Brain microvascular endothelial cell (primary cell): Measurements from ENCODE around the gene NFIX.
"Not testable (repeated sequence)": the region's sequence is repeated elsewhere in the genome, so short reads cannot be mapped to it uniquely, and the experiment has no call there.

ENCODE experiments used
- DNase-seq: peaks from one replicate; pipeline ENCODE4 v3.0.0-alpha.2; 2020
- H3K27ac ChIP-seq: fragments of 250-450 bp; sonication (Bioruptor Pico); 2 replicates; pipeline ENCODE4 v1.5.1; 2020; ENCODE audit warnings: mild to moderate bottlenecking, moderate library complexity
- H3K27me3 ChIP-seq: fragments of 250-450 bp; sonication (Bioruptor Pico); replicated peaks from 2 replicates; pipeline ENCODE4 v1.5.1; 2020; ENCODE audit warnings: mild to moderate bottlenecking
- H3K36me3 ChIP-seq: fragments of 250-450 bp; sonication (Bioruptor Pico); replicated peaks from 2 replicates; pipeline ENCODE4 v1.5.1; 2020; ENCODE audit warnings: mild to moderate bottlenecking
- H3K4me3 ChIP-seq: 2 replicates; pipeline ENCODE4 v1.5.1; 2011; ENCODE audit warnings: low read depth, mild to moderate bottlenecking, control low read depth, low read length, moderate library complexity
- CTCF ChIP-seq: IDR thresholded peaks from 2 replicates; pipeline ENCODE4 v1.5.1; 2011; ENCODE audit warnings: low read depth, mild to moderate bottlenecking, moderate library complexity, low read length, control low read depth, inconsistent platforms; ENCODE audit errors: missing control alignments
- in situ Hi-C: cut with HindIII; loops from 2 replicates; pipeline ENCODE4 v1.10.0; 2017; ENCODE audit warnings: low sequenced_read_pairs, low pct_ligation_motif_present

The NFIX gene

GRCh38 chr19:12970070-12970820 is 25.0 kb upstream of the NFIX start:
- H3K4me3 ChIP-seq, result no peak overlapping the region
- no peaks in the 10 kb centered on the region for H3K36me3 ChIP-seq
- in situ Hi-C loops, result no loop called here
- no peaks in the 10 kb centered on the region for H3K27me3 ChIP-seq
- TF ChIP-seq CTCF, result no peak
- no peak for DNase-seq
- no peak overlapping the region for H3K27ac ChIP-seq

GRCh38 chr19:12973236-12973635 is 22.0 kb upstream of the NFIX start:
- no peak overlapping the region for H3K4me3 ChIP-seq
- TF ChIP-seq CTCF, result no peak
- in situ Hi-C loops, result no loop called here
- no peak for DNase-seq
- no peaks in the 10 kb centered on the region for H3K36me3 ChIP-seq
- H3K27me3 ChIP-seq, result no peaks in the 10 kb centered on the region
- no peak overlapping the region for H3K27ac ChIP-seq

GRCh38 chr19:12974301-12975220 is 20.7 kb upstream of the NFIX start:
- Histone ChIP-seq H3K27ac (no peak overlapping the region), H3K27me3 (no peaks in the 10 kb centered on the region), H3K4me3 (no peak overlapping the region), H3K36me3 (no peaks in the 10 kb centered on the region)
- TF ChIP-seq CTCF, result no peak
- no peak for DNase-seq
- in situ Hi-C loops, result no loop called here

GRCh38 chr19:12975221-12975741 is 20.0 kb upstream of the NFIX start:
- no peaks in the 10 kb centered on the region for H3K27me3 ChIP-seq
- H3K27ac ChIP-seq, result no peak overlapping the region
- H3K4me3 ChIP-seq, result no peak overlapping the region
- H3K36me3 ChIP-seq, result no peaks in the 10 kb centered on the region
- DNase-seq, result no peak
- in situ Hi-C loops, result no loop called here
- no peak for TF ChIP-seq CTCF

GRCh38 chr19:12976109-12976508 is 19.2 kb upstream of the NFIX start:
- H3K27me3 ChIP-seq, H3K4me3 ChIP-seq, in situ Hi-C loops, DNase-seq, H3K36me3 ChIP-seq, H3K27ac ChIP-seq: not testable (repeated sequence)

- TF ChIP-seq CTCF, result no peak
- Histone ChIP-seq H3K27ac (no peak overlapping the region), H3K27me3 (no peaks in the 10 kb centered on the region), H3K36me3 (no peaks in the 10 kb centered on the region), H3K4me3 (no peak overlapping the region)
- DNase-seq, result no peak
- in situ Hi-C loops, result no loop called here
Observed at GRCh38 chr19:12979974-12980373, 15.3 kb upstream of the NFIX start.
